Measurements from ENCODE around the gene ZFAND3.
"Not testable (repeated sequence)": the region's sequence is repeated elsewhere in the genome, so short reads cannot be mapped to it uniquely, and the experiment has no call there.

Gene ZFAND3

GRCh38 chr6:37940074-37940847, 120.7 kb downstream of the ZFAND3 start:
- DNase-seq, result no peak

- DNase-seq, result no peak
Measured at GRCh38 chr6:37941871-37942270, 122.3 kb downstream of the ZFAND3 start.

- DNase-seq, result no peak
Measured at GRCh38 chr6:37942606-37943376, 123.3 kb downstream of the ZFAND3 start.

GRCh38 chr6:37943436-37944058, 124.0 kb downstream of the ZFAND3 start:
- DNase-seq, result no peak

- no peak for DNase-seq
Measured at GRCh38 chr6:37946057-37946456, 126.5 kb downstream of the ZFAND3 start.

- no peak for DNase-seq
Measured at GRCh38 chr6:37947468-37947867, 127.9 kb downstream of the ZFAND3 start.

- not testable (repeated sequence) for DNase-seq
Measured at GRCh38 chr6:37948584-37948983, 129.1 kb downstream of the ZFAND3 start.

- no peak for DNase-seq
Measured at GRCh38 chr6:37952027-37952426, 132.5 kb downstream of the ZFAND3 start.

GRCh38 chr6:37954791-37955190, 135.3 kb downstream of the ZFAND3 start:
- DNase-seq, result no peak

- no peak for DNase-seq
Measured at GRCh38 chr6:37956711-37957275, 137.3 kb downstream of the ZFAND3 start.

GRCh38 chr6:37959061-37959460, 139.5 kb downstream of the ZFAND3 start:
- no peak for DNase-seq

- no peak for DNase-seq
Measured at GRCh38 chr6:37960139-37960935, 140.8 kb downstream of the ZFAND3 start.

- not testable (repeated sequence) for DNase-seq
Measured at GRCh38 chr6:37962481-37963080, 143.1 kb downstream of the ZFAND3 start.

GRCh38 chr6:37965964-37966676, 146.6 kb downstream of the ZFAND3 start:
- no peak for DNase-seq

- no peak for DNase-seq
Measured at GRCh38 chr6:37966801-37967200, 147.3 kb downstream of the ZFAND3 start.

- no peak for DNase-seq
Measured at GRCh38 chr6:37967651-37968050, 148.1 kb downstream of the ZFAND3 start.

GRCh38 chr6:37971266-37971665, 151.7 kb downstream of the ZFAND3 start:
- DNase-seq, result no peak

- no peak for DNase-seq
Measured at GRCh38 chr6:37971711-37972390, 152.3 kb downstream of the ZFAND3 start.

GRCh38 chr6:37972994-37973757, 153.6 kb downstream of the ZFAND3 start:
- DNase-seq, result no peak

- DNase-seq, result no peak
Measured at GRCh38 chr6:37974381-37974780, 154.9 kb downstream of the ZFAND3 start.
